Measurements from ENCODE around the gene PRSS21. TPM values are rescaled to one million over a fixed set of nuclear protein-coding genes. Genes with fewer than 3 reads are reported as not detected.

The PRSS21 gene
- polyA plus RNA-seq, 3 donors, result 2.1 to 9.0 (median 3.1) TPM

GRCh38 chr16:2866431-2866830 is 49.4 kb downstream of the PRSS21 start:
- Mint-ChIP-seq H3K9me3 (peaks cover 0 to 1% (median 0%) of the 10 kb centered on the region in 7 donors), H3K4me3 (no peak overlapping the region), H3K36me3 (no peaks in the 10 kb centered on the region), H3K4me1 (peaks cover 6% of the 10 kb centered on the region), H3K27ac (no peak overlapping the region), H3K27me3 (ENCODE audit: low read depth in 3 of 3) (peaks cover 5 to 10% (median 6%) of the 10 kb centered on the region in 3 donors)
- intact Hi-C loops (cut with micrococcal nuclease), result no loop called here
- Histone ChIP-seq H3K36me3 (replicated peaks in 1 of 2; ENCODE audit: control insufficient read depth in 1 of 2, insufficient read depth in 2 of 2, low read length in 2 of 2) (no peaks in the 10 kb centered on the region), H3K9ac (ENCODE audit: insufficient read depth, low read length, poor library complexity, severe bottlenecking) (no peak overlapping the region), H3K9me3 (replicated peaks in 1 of 2; ENCODE audit: control insufficient read depth in 1 of 2, insufficient read depth in 1 of 2, low read length in 2 of 2) (no peaks in the 10 kb centered on the region), H3K4me2 (replicated peaks; ENCODE audit: extremely low read depth, low read length, poor library complexity, severe bottlenecking) (no peak overlapping the region), H3K27me3 (ENCODE audit: control insufficient read depth in 2 of 2, insufficient read depth in 2 of 2, low read length in 2 of 2) (no peaks in the 10 kb centered on the region), H4K20me1 (ENCODE audit: insufficient read depth, low read length) (no peaks in the 10 kb centered on the region), H3K79me2 (ENCODE audit: insufficient read depth, low read length) (no peaks in the 10 kb centered on the region), H3K4me3 (replicated peaks in 1 of 3; ENCODE audit: low read depth in 2 of 3, low read length in 3 of 3) (no peak overlapping the region), H2AFZ (ENCODE audit: insufficient read depth, low read depth, low read length, poor library complexity, severe bottlenecking) (no peak overlapping the region), H3K4me1 (ENCODE audit: control insufficient read depth in 1 of 2, insufficient read depth in 2 of 2, low read length in 2 of 2) (peaks cover 9 to 10% of the 10 kb centered on the region in 2 donors), H3K27ac (ENCODE audit: low read depth in 1 of 2, low read length in 2 of 2) (no peak overlapping the region)
- TF ChIP-seq CTCF (IDR thresholded peaks at IDR 0.05), result no peak
- 100% methylated on average over 4 of the region's 4 CpGs for WGBS (ENCODE audit: insufficient coverage)
- no peak for DNase-seq

- peaks cover 7% of the 10 kb centered on the region for H3K4me1 Mint-ChIP-seq
Measured at GRCh38 chr16:2867661-2867986, 50.6 kb downstream of the PRSS21 start.

More at GRCh38 chr16:2867661-2867986, 50.6 kb downstream of the PRSS21 start:
- no peaks in the 10 kb centered on the region for H3K79me2 ChIP-seq (ENCODE audit: insufficient read depth, low read length)
- peak overlapping the region; percentile 74 for H3K9ac ChIP-seq (ENCODE audit: insufficient read depth, low read length, poor library complexity, severe bottlenecking)
- no peaks in the 10 kb centered on the region for H4K20me1 ChIP-seq (ENCODE audit: insufficient read depth, low read length)
- intact Hi-C loops (cut with micrococcal nuclease), result no loop called here
- peaks cover 5 to 10% (median 6%) of the 10 kb centered on the region in 3 donors for H3K27me3 Mint-ChIP-seq (ENCODE audit: low read depth in 3 of 3)
- H3K9me3 Mint-ChIP-seq, result peaks cover 0 to 1% (median 0%) of the 10 kb centered on the region in 7 donors
- DNase-seq, result no peak
- no peaks in the 10 kb centered on the region for H3K36me3 ChIP-seq (replicated peaks in 1 of 2; ENCODE audit: control insufficient read depth in 1 of 2, insufficient read depth in 2 of 2, low read length in 2 of 2)
- H3K9me3 ChIP-seq (replicated peaks in 1 of 2; ENCODE audit: control insufficient read depth in 1 of 2, insufficient read depth in 1 of 2, low read length in 2 of 2), result no peaks in the 10 kb centered on the region
- TF ChIP-seq CTCF (IDR thresholded peaks at IDR 0.05), result no peak
- H3K36me3 Mint-ChIP-seq, result no peaks in the 10 kb centered on the region
- H3K4me3 ChIP-seq (replicated peaks in 1 of 3; ENCODE audit: low read depth in 2 of 3, low read length in 3 of 3), result peak overlapping the region; percentile 39 to 77 (median 64)
- 40% methylated on average over 1 of the region's 8 CpGs for WGBS (ENCODE audit: insufficient coverage)
- H3K4me1 ChIP-seq (ENCODE audit: control insufficient read depth in 1 of 2, insufficient read depth in 2 of 2, low read length in 2 of 2), result peaks cover 11 to 12% of the 10 kb centered on the region in 2 donors
- no peaks in the 10 kb centered on the region for H3K27me3 ChIP-seq (ENCODE audit: control insufficient read depth in 2 of 2, insufficient read depth in 2 of 2, low read length in 2 of 2)
- peak overlapping the region; percentile 89 to 93 for H3K4me3 Mint-ChIP-seq
- H2AFZ ChIP-seq (ENCODE audit: insufficient read depth, low read depth, low read length, poor library complexity, severe bottlenecking), result peak overlapping the region; percentile 93
- H3K27ac ChIP-seq (ENCODE audit: low read depth in 1 of 2, low read length in 2 of 2), result peak overlapping the region; percentile 88 to 90
- peak overlapping the region; percentile 95 to 96 (median 96) for H3K27ac Mint-ChIP-seq
- H3K4me2 ChIP-seq (replicated peaks; ENCODE audit: extremely low read depth, low read length, poor library complexity, severe bottlenecking), result peak overlapping the region; percentile 78
